HL-60 (cell line): ENCODE data around the gene SELENOO.

Experiments
- CTCF ChIP-seq: IDR thresholded peaks from one replicate; pipeline ENCODE4 v1.5.1; 2011; ENCODE audit warnings: low read length, control low read depth, inconsistent platforms; ENCODE audit not compliant: insufficient read depth
- GABPA ChIP-seq: IDR thresholded peaks from 2 replicates; pipeline ENCODE4 v1.6.1; 2012; ENCODE audit warnings: low read depth

- TF ChIP-seq CTCF = no peak
- no peak for TF ChIP-seq GABPA
These were observed 15.4 kb downstream of the SELENOO start for GRCh38 chr22:50216055-50216683.
